Activated naive CD8-positive, alpha-beta T cell treated with anti-CD3 and anti-CD28 coated beads, Interleukin-2, amount 50 U/mL, for 16 hours (primary cell): ENCODE measurements around the gene TIMM10B.

Experiments used
- DNase-seq: peaks from one replicate; pipeline ENCODE4 v3.0.0-alpha.2; 2020; ENCODE audit warnings: low read depth, low spot score

Gene TIMM10B

GRCh38 chr11:6481012-6481923 is at the start of gene TIMM10B, which contains the start of gene ARFIP2:
TIMM10B (plus strand) TSS chr11:6481501; CDS start chr11:6481517, 16 bp downstream.
ARFIP2 (minus strand) TSS chr11:6481331; CDS start chr11:6480421, 910 bp downstream.
- DNase-seq, result peak; percentile 97

GRCh38 chr11:6431861-6432260 is 49.4 kb upstream of the TIMM10B start:
- DNase-seq, result no peak

GRCh38 chr11:6433998-6434660 is 47.2 kb upstream of the TIMM10B start:
- DNase-seq, result no peak

- no peak for DNase-seq
These were observed 43.9 kb upstream of the TIMM10B start for GRCh38 chr11:6437423-6437822.

- no peak for DNase-seq
These were observed 43.3 kb upstream of the TIMM10B start for GRCh38 chr11:6437993-6438392.

- no peak for DNase-seq
These were observed 42.2 kb upstream of the TIMM10B start for GRCh38 chr11:6438979-6439571.

- no peak for DNase-seq
These were observed 40.4 kb upstream of the TIMM10B start, which contains the start of gene HPX for GRCh38 chr11:6440906-6441358. HPX (minus strand) TSS chr11:6440987; CDS start chr11:6440963, 24 bp downstream.

- DNase-seq, result no peak
These were observed 38.9 kb upstream of the TIMM10B start for GRCh38 chr11:6442441-6442840.

- DNase-seq, result no peak
These were observed 37.9 kb upstream of the TIMM10B start for GRCh38 chr11:6443269-6444003.

GRCh38 chr11:6448574-6448973 is 32.7 kb upstream of the TIMM10B start:
- DNase-seq, result no peak

- DNase-seq, result no peak
These were observed 29.1 kb upstream of the TIMM10B start for GRCh38 chr11:6452219-6452618.

GRCh38 chr11:6453152-6453551 is 28.1 kb upstream of the TIMM10B start:
- DNase-seq, result no peak

- DNase-seq, result no peak
These were observed 26.2 kb upstream of the TIMM10B start for GRCh38 chr11:6455070-6455469.

- DNase-seq, result no peak
These were observed 24.8 kb upstream of the TIMM10B start for GRCh38 chr11:6456361-6457073.

- DNase-seq, result no peak
These were observed 23.6 kb upstream of the TIMM10B start for GRCh38 chr11:6457581-6458320.

- DNase-seq, result no peak
These were observed 22.8 kb upstream of the TIMM10B start for GRCh38 chr11:6458352-6459098.

- no peak for DNase-seq
These were observed 22.2 kb upstream of the TIMM10B start for GRCh38 chr11:6459099-6459450.

- DNase-seq, result no peak
These were observed 12.4 kb upstream of the TIMM10B start for GRCh38 chr11:6468712-6469495.

- no peak for DNase-seq
These were observed 11.7 kb upstream of the TIMM10B start for GRCh38 chr11:6469599-6469998.
